GM12891 (cell line): Measurements from ENCODE around the gene FILIP1L.

Source experiments
- POLR2A ChIP-seq: IDR thresholded peaks from 2 replicates; pipeline ENCODE4 v1.6.1; 2011; ENCODE audit warnings: low read depth, low read length, control low read depth
- POU2F2 ChIP-seq: IDR thresholded peaks from 2 replicates; pipeline ENCODE4 v1.6.1; 2011; ENCODE audit warnings: low read depth, mild to moderate bottlenecking, control low read depth, low read length, moderate library complexity

- TF ChIP-seq POLR2A: no peak
- no peak for TF ChIP-seq POU2F2
These were observed 73.7 kb downstream of the FILIP1L start for GRCh38 chr3:100040451-100041225.
